Muscle layer of duodenum (tissue), 2 donors: ENCODE measurements around the gene TNPO3.
"Not testable (repeated sequence)": the region's sequence is repeated elsewhere in the genome, so short reads cannot be mapped to it uniquely, and the experiment has no call there.

Experiments used
- H3K27ac ChIP-seq: one replicate; pipeline ENCODE4 v1.7.0; 2013; ENCODE audit warnings: mild to moderate bottlenecking, low read length
- H3K27me3 ChIP-seq: one replicate; pipeline ENCODE4 v1.7.0; 2013; ENCODE audit warnings: low read depth, mild to moderate bottlenecking, control low read depth, low read length
- H3K36me3 ChIP-seq, 2 donors: one replicate each; pipeline ENCODE4 v1.7.0; 2013; ENCODE audit warnings: low read length in 2 of 2, control low read depth in 1 of 2, mild to moderate bottlenecking in 1 of 2; ENCODE audit not compliant: insufficient read depth in 2 of 2, control insufficient read depth in 1 of 2
- H3K4me1 ChIP-seq, 2 donors: one replicate each; pipeline ENCODE4 v1.7.0; 2013; ENCODE audit warnings: low read length in 2 of 2, mild to moderate bottlenecking in 2 of 2, control low read depth in 1 of 2, moderate library complexity in 1 of 2; ENCODE audit not compliant: insufficient read depth in 2 of 2, control insufficient read depth in 1 of 2
- H3K4me3 ChIP-seq, 2 donors: one replicate each; pipeline ENCODE4 v1.7.0; 2013; ENCODE audit warnings: low read length in 2 of 2, low read depth in 1 of 2, mild to moderate bottlenecking in 1 of 2
- H3K9me3 ChIP-seq, 2 donors: one replicate each; pipeline ENCODE4 v1.7.0; 2013; ENCODE audit warnings: low read length in 2 of 2, control low read depth in 1 of 2, mild to moderate bottlenecking in 1 of 2; ENCODE audit not compliant: control insufficient read depth in 1 of 2
- donor health status: healthy.

TNPO3 gene

GRCh38 chr7:129067943-129068548, 13.1 kb upstream of the TNPO3 start:
- Histone ChIP-seq H3K36me3 (no peaks in the 10 kb centered on the region), H3K27me3 (no peaks in the 10 kb centered on the region), H3K27ac (no peak overlapping the region), H3K4me1 (no peaks in the 10 kb centered on the region), H3K4me3 (no peak overlapping the region), H3K9me3 (no peaks in the 10 kb centered on the region)

GRCh38 chr7:129067132-129067561, 12.2 kb upstream of the TNPO3 start:
- H3K27ac ChIP-seq, H3K4me1 ChIP-seq, H3K27me3 ChIP-seq, H3K9me3 ChIP-seq, H3K36me3 ChIP-seq, H3K4me3 ChIP-seq: not testable (repeated sequence)

- no peak overlapping the region for H3K4me3 ChIP-seq
- H3K27me3 ChIP-seq, result no peaks in the 10 kb centered on the region
- no peaks in the 10 kb centered on the region for H3K9me3 ChIP-seq
- no peak overlapping the region for H3K27ac ChIP-seq
- H3K4me1 ChIP-seq, result no peaks in the 10 kb centered on the region
- H3K36me3 ChIP-seq, result no peaks in the 10 kb centered on the region
These were observed 11.6 kb upstream of the TNPO3 start for GRCh38 chr7:129066290-129067131.

- no peaks in the 10 kb centered on the region for H3K27me3 ChIP-seq
- H3K36me3 ChIP-seq, result peaks cover 0 to 3% of the 10 kb centered on the region in 2 donors
- peaks cover 11 to 23% of the 10 kb centered on the region in 2 donors for H3K4me1 ChIP-seq
- H3K27ac ChIP-seq, result no peak overlapping the region
- no peaks in the 10 kb centered on the region for H3K9me3 ChIP-seq
- H3K4me3 ChIP-seq, result peak overlapping the region; percentile 94
These were observed 1.1 kb upstream of the TNPO3 start for GRCh38 chr7:129055861-129056464.

GRCh38 chr7:129055294-129055816, 444 bp upstream of the TNPO3 start:
- no peaks in the 10 kb centered on the region for H3K27me3 ChIP-seq
- peaks cover 0 to 3% of the 10 kb centered on the region in 2 donors for H3K36me3 ChIP-seq
- no peaks in the 10 kb centered on the region for H3K9me3 ChIP-seq
- H3K27ac ChIP-seq, result peak overlapping the region; percentile 98
- H3K4me1 ChIP-seq, result peaks cover 11 to 23% of the 10 kb centered on the region in 2 donors
- H3K4me3 ChIP-seq, result peak overlapping the region; percentile 94

- Histone ChIP-seq H3K4me3 (peak overlapping the region; percentile 94), H3K27ac (peak overlapping the region; percentile 98), H3K9me3 (no peaks in the 10 kb centered on the region), H3K27me3 (no peaks in the 10 kb centered on the region), H3K36me3 (peaks cover 0 to 3% of the 10 kb centered on the region in 2 donors), H3K4me1 (peaks cover 11 to 26% of the 10 kb centered on the region in 2 donors)
These were observed 923 bp downstream of the TNPO3 start for GRCh38 chr7:129053938-129054437.

- no peak overlapping the region for H3K27ac ChIP-seq
- H3K27me3 ChIP-seq, result no peaks in the 10 kb centered on the region
- no peak overlapping the region for H3K4me3 ChIP-seq
- peaks cover 11 to 38% of the 10 kb centered on the region in 2 donors for H3K4me1 ChIP-seq
- H3K36me3 ChIP-seq, result peaks cover 0 to 3% of the 10 kb centered on the region in 2 donors
- H3K9me3 ChIP-seq, result no peaks in the 10 kb centered on the region
These were observed 2.5 kb downstream of the TNPO3 start for GRCh38 chr7:129052441-129052840.

GRCh38 chr7:129051459-129051858, 3.5 kb downstream of the TNPO3 start:
- H3K4me1 ChIP-seq, result peaks cover 11 to 40% of the 10 kb centered on the region in 2 donors
- H3K27ac ChIP-seq, H3K27me3 ChIP-seq, H3K9me3 ChIP-seq, H3K36me3 ChIP-seq, H3K4me3 ChIP-seq: not testable (repeated sequence)

GRCh38 chr7:129047761-129048160, 7.2 kb downstream of the TNPO3 start:
- Histone ChIP-seq H3K9me3 (no peaks in the 10 kb centered on the region), H3K4me1 (peaks cover 0 to 49% of the 10 kb centered on the region in 2 donors)

GRCh38 chr7:129045682-129046081, 9.2 kb downstream of the TNPO3 start:
- H3K4me3 ChIP-seq, result no peak overlapping the region
- no peaks in the 10 kb centered on the region for H3K36me3 ChIP-seq
- no peak overlapping the region for H3K27ac ChIP-seq
- peaks cover 0 to 40% of the 10 kb centered on the region in 2 donors for H3K4me1 ChIP-seq
- no peaks in the 10 kb centered on the region for H3K9me3 ChIP-seq
- no peaks in the 10 kb centered on the region for H3K27me3 ChIP-seq

More at GRCh38 chr7:129047761-129048160, 7.2 kb downstream of the TNPO3 start:
- H3K27ac ChIP-seq, result no peak overlapping the region
- no peak overlapping the region for H3K4me3 ChIP-seq
- H3K36me3 ChIP-seq, result no peaks in the 10 kb centered on the region
- H3K27me3 ChIP-seq, result no peaks in the 10 kb centered on the region

GRCh38 chr7:129043012-129043411, 11.9 kb downstream of the TNPO3 start:
- no peaks in the 10 kb centered on the region for H3K9me3 ChIP-seq
- no peak overlapping the region for H3K27ac ChIP-seq
- peaks cover 0 to 27% of the 10 kb centered on the region in 2 donors for H3K4me1 ChIP-seq
- no peak overlapping the region for H3K4me3 ChIP-seq
- peaks cover 8 to 12% of the 10 kb centered on the region in 2 donors for H3K36me3 ChIP-seq
- no peaks in the 10 kb centered on the region for H3K27me3 ChIP-seq
